NCI-H2029 treated with DMSO at 0.1 percent for 48 hours (cell line): ENCODE measurements around the gene RPTOR.
A peak's percentile ranks its signal among the peaks of the same experiment; 100 is the strongest.
"Not testable (repeated sequence)": the region's sequence is repeated elsewhere in the genome, so short reads cannot be mapped to it uniquely, and the experiment has no call there.

Experiments used
- DNase-seq: peaks from one replicate; lab custom pipeline; 2025; lab: John Stamatoyannopoulos, UW

Gene RPTOR

GRCh38 chr17:80544655-80545498 is at the start of gene RPTOR:
TSS of gene RPTOR (plus strand) at chr17:80544838. CDS start at chr17:80545630, 792 bp downstream.
- DNase-seq: peak; percentile 45

GRCh38 chr17:80497726-80498241 is 46.9 kb upstream of the RPTOR start:
- no peak for DNase-seq

GRCh38 chr17:80498242-80498919 is 46.3 kb upstream of the RPTOR start:
- DNase-seq: no peak

- no peak for DNase-seq
These were observed 45.7 kb upstream of the RPTOR start for GRCh38 chr17:80498920-80499410.

GRCh38 chr17:80499560-80499959 is 45.1 kb upstream of the RPTOR start:
- no peak for DNase-seq

GRCh38 chr17:80499961-80500665 is 44.5 kb upstream of the RPTOR start:
- no peak for DNase-seq

- DNase-seq: no peak
These were observed 42.7 kb upstream of the RPTOR start for GRCh38 chr17:80501741-80502577.

GRCh38 chr17:80502578-80502877 is 42.1 kb upstream of the RPTOR start:
- DNase-seq: no peak

GRCh38 chr17:80503031-80503430 is 41.6 kb upstream of the RPTOR start:
- DNase-seq: no peak

- no peak for DNase-seq
These were observed 40.7 kb upstream of the RPTOR start for GRCh38 chr17:80503921-80504320.

GRCh38 chr17:80504686-80505413 is 39.8 kb upstream of the RPTOR start:
- DNase-seq: no peak

GRCh38 chr17:80507177-80507576 is 37.5 kb upstream of the RPTOR start:
- DNase-seq: not testable (repeated sequence)

- no peak for DNase-seq
These were observed 36.7 kb upstream of the RPTOR start for GRCh38 chr17:80507965-80508364.

- DNase-seq: no peak
These were observed 35.3 kb upstream of the RPTOR start for GRCh38 chr17:80509311-80509710.

GRCh38 chr17:80510132-80510531 is 34.5 kb upstream of the RPTOR start:
- DNase-seq: no peak

GRCh38 chr17:80510772-80511171 is 33.9 kb upstream of the RPTOR start:
- no peak for DNase-seq

GRCh38 chr17:80511222-80512180 is 33.1 kb upstream of the RPTOR start:
- DNase-seq: no peak

- DNase-seq: no peak
These were observed 32.4 kb upstream of the RPTOR start for GRCh38 chr17:80512233-80512632.

- DNase-seq: no peak
These were observed 31.4 kb upstream of the RPTOR start for GRCh38 chr17:80513201-80513600.

- DNase-seq: no peak
These were observed 30.7 kb upstream of the RPTOR start for GRCh38 chr17:80513892-80514291.
